ENCODE results near the gene CNTN2. TPM values are rescaled to one million over a fixed set of nuclear protein-coding genes. Genes with fewer than 3 reads are reported as not detected.

Gene CNTN2
- polyA plus RNA-seq, 1 donor (not counting 4 experiments of a cell fraction or from before 2014, with no cell fraction given): not detected

- Histone ChIP-seq H3K4me3 (ENCODE audit: control insufficient read depth in 2 of 3, extremely low read depth in 1 of 3, insufficient read depth in 2 of 3, low read depth in 1 of 3, low read length in 3 of 3) (no peak overlapping the region), H4K20me1 (ENCODE audit: control insufficient read depth, extremely low read depth, insufficient read depth, low read length) (no peaks in the 10 kb centered on the region), H3K27ac (ENCODE audit: control insufficient read depth, insufficient read depth, low read length) (no peak overlapping the region), H3K9ac (ENCODE audit: control insufficient read depth, extremely low read depth, insufficient read depth, low read length) (no peak overlapping the region), H3K9me1 (ENCODE audit: control insufficient read depth, extremely low read depth, insufficient read depth, low read length) (no peaks in the 10 kb centered on the region), H3K4me1 (ENCODE audit: control insufficient read depth, extremely low read depth, insufficient read depth, low read length) (peaks cover 5% of the 10 kb centered on the region), H3K36me3 (ENCODE audit: control insufficient read depth in 2 of 2, extremely low read depth in 1 of 2, insufficient read depth in 2 of 2, low read length in 2 of 2) (no peaks in the 10 kb centered on the region), H3K79me2 (ENCODE audit: control insufficient read depth, insufficient read depth, low read length) (no peaks in the 10 kb centered on the region), H3K27me3 (ENCODE audit: control insufficient read depth, extremely low read depth, insufficient read depth, low read length) (peaks cover 32% of the 10 kb centered on the region), H2AFZ (ENCODE audit: control insufficient read depth, low read length) (no peak overlapping the region), H3K9me3 (ENCODE audit: control insufficient read depth, low read depth, low read length) (no peaks in the 10 kb centered on the region), H3K4me2 (ENCODE audit: control insufficient read depth, extremely low read depth, insufficient read depth, low read depth, low read length) (no peak overlapping the region)
- dilution Hi-C loops (cut with MboI; ENCODE audit: extremely low pct_ligation_motif_present, low sequenced_read_pairs): no loop called here
- TF ChIP-seq EZH2 (IDR thresholded peaks at IDR 0.05; ENCODE audit: low read length) (no peak), CTCF (optimal IDR thresholded peaks at IDR 0.05 in 1 of 3, IDR thresholded peaks at IDR 0.05 in 1 of 3, conservative IDR thresholded peaks at IDR 0.05 in 1 of 3; ENCODE audit: extremely low read depth in 1 of 3, insufficient read depth in 2 of 3, low read length in 3 of 3) (no peak)
- DNase-seq (ENCODE audit: low read depth, low spot score): no peak
- FAIRE-seq: no peak
Measured at GRCh38 chr1:205014783-205015182, 28.2 kb upstream of the CNTN2 start.

GRCh38 chr1:205015241-205015640 is 27.8 kb upstream of the CNTN2 start:
- H3K9ac ChIP-seq (ENCODE audit: control insufficient read depth, extremely low read depth, insufficient read depth, low read length): no peak overlapping the region
- no peaks in the 10 kb centered on the region for H3K9me1 ChIP-seq (ENCODE audit: control insufficient read depth, extremely low read depth, insufficient read depth, low read length)
- H3K4me2 ChIP-seq (ENCODE audit: control insufficient read depth, extremely low read depth, insufficient read depth, low read depth, low read length): no peak overlapping the region
- TF ChIP-seq EZH2 (IDR thresholded peaks at IDR 0.05; ENCODE audit: low read length) (no peak), CTCF (optimal IDR thresholded peaks at IDR 0.05 in 1 of 3, IDR thresholded peaks at IDR 0.05 in 1 of 3, conservative IDR thresholded peaks at IDR 0.05 in 1 of 3; ENCODE audit: extremely low read depth in 1 of 3, insufficient read depth in 2 of 3, low read length in 3 of 3) (no peak)
- dilution Hi-C loops (cut with MboI; ENCODE audit: extremely low pct_ligation_motif_present, low sequenced_read_pairs): no loop called here
- no peak overlapping the region for H3K4me3 ChIP-seq (ENCODE audit: control insufficient read depth in 2 of 3, extremely low read depth in 1 of 3, insufficient read depth in 2 of 3, low read depth in 1 of 3, low read length in 3 of 3)
- H3K27me3 ChIP-seq (ENCODE audit: control insufficient read depth, extremely low read depth, insufficient read depth, low read length): peaks cover 32% of the 10 kb centered on the region
- no peak for FAIRE-seq
- no peak overlapping the region for H2AFZ ChIP-seq (ENCODE audit: control insufficient read depth, low read length)
- no peak overlapping the region for H3K27ac ChIP-seq (ENCODE audit: control insufficient read depth, insufficient read depth, low read length)
- H3K36me3 ChIP-seq (ENCODE audit: control insufficient read depth in 2 of 2, extremely low read depth in 1 of 2, insufficient read depth in 2 of 2, low read length in 2 of 2): no peaks in the 10 kb centered on the region
- no peaks in the 10 kb centered on the region for H3K9me3 ChIP-seq (ENCODE audit: control insufficient read depth, low read depth, low read length)
- H4K20me1 ChIP-seq (ENCODE audit: control insufficient read depth, extremely low read depth, insufficient read depth, low read length): no peaks in the 10 kb centered on the region
- peaks cover 5% of the 10 kb centered on the region for H3K4me1 ChIP-seq (ENCODE audit: control insufficient read depth, extremely low read depth, insufficient read depth, low read length)
- DNase-seq (ENCODE audit: low read depth, low spot score): no peak
- H3K79me2 ChIP-seq (ENCODE audit: control insufficient read depth, insufficient read depth, low read length): no peaks in the 10 kb centered on the region
